Breast epithelium (tissue), 4 donors: ENCODE data around the gene KLHL22. TPM values are rescaled to one million over a fixed set of nuclear protein-coding genes. Genes with fewer than 3 reads are reported as not detected.
A peak's percentile ranks its signal among the peaks of the same experiment; 100 is the strongest.
"Not testable (repeated sequence)": the region's sequence is repeated elsewhere in the genome, so short reads cannot be mapped to it uniquely, and the experiment has no call there.

Experiments
- DNase-seq, 2 donors: peaks; one replicate each; pipeline ENCODE4 v3.0.0-alpha.2; 2019; ENCODE audit warnings: low spot score in 2 of 2
- H3K27ac ChIP-seq, 2 donors: fragments of 200-600 bp; sonication (generic) in 1 of 2; one replicate each; pipeline ENCODE4 v1.5.1; 2016 to 2019; ENCODE audit warnings: mild to moderate bottlenecking in 1 of 2
- H3K27me3 ChIP-seq, 2 donors: fragments of 200-600 bp; sonication (generic) in 1 of 2; one replicate each; pipeline versions ENCODE4 v1.5.1 to v1.6.0; 2017 to 2019; ENCODE audit warnings: control low read depth in 1 of 2, mild to moderate bottlenecking in 1 of 2
- H3K36me3 ChIP-seq: fragments of 200-600 bp; one replicate; pipeline ENCODE4 v1.5.1; 2019
- H3K4me1 ChIP-seq, 2 donors: fragments of 200-600 bp; sonication (generic); one replicate each; pipeline ENCODE4 v1.5.1; 2016 to 2019; ENCODE audit warnings: control low read depth in 1 of 2
- H3K4me3 ChIP-seq, 3 donors: fragments of 200-600 bp; sonication (generic); 1 replicate in 2 of 3; 2 replicates in 1 of 3; pipeline ENCODE4 v1.5.1; 2016 to 2019; ENCODE audit warnings: mild to moderate bottlenecking in 3 of 3, moderate library complexity in 2 of 3
- H3K9me3 ChIP-seq, 2 donors: fragments of 200-600 bp; sonication (generic) in 1 of 2; one replicate each; pipeline ENCODE4 v1.5.1; 2016 to 2019; ENCODE audit warnings: control low read depth in 1 of 2
- POLR2A ChIP-seq: fragments of 450-650 bp; IDR thresholded peaks from one replicate; pipeline ENCODE4 v1.6.1; 2016; ENCODE audit warnings: antibody characterized with exemption, mild to moderate bottlenecking, moderate library complexity
- POLR2AphosphoS5 ChIP-seq, 3 donors: sonication (generic); formaldehyde crosslinking; IDR thresholded peaks; one replicate each; pipeline ENCODE4 v1.6.1; 2017; ENCODE audit warnings: antibody characterized with exemption in 3 of 3
- intact Hi-C: fragments of 100-400 bp; cut with DNase I; formaldehyde crosslinking; loops from one replicate; pipeline ENCODE4 v1.15.1; 2023; ENCODE audit warnings: low total_unique reads
- total RNA-seq, 3 donors: library from RNA; depleted of rRNA; stranded (reverse); fragments of >200 nt; gene quantifications; one replicate each; pipeline ENCODE4 v1.1.0, GENCODE V29; 2016
- TF ChIP-seq, protein P1 (sequence below), 3 donors: fragments of 450-650 bp; IDR thresholded peaks; one replicate each; pipeline ENCODE4 v1.5.1; 2016 to 2017; ENCODE audit warnings: antibody characterized with exemption in 3 of 3, mild to moderate bottlenecking in 3 of 3, moderate library complexity in 3 of 3

The KLHL22 gene, protein sequence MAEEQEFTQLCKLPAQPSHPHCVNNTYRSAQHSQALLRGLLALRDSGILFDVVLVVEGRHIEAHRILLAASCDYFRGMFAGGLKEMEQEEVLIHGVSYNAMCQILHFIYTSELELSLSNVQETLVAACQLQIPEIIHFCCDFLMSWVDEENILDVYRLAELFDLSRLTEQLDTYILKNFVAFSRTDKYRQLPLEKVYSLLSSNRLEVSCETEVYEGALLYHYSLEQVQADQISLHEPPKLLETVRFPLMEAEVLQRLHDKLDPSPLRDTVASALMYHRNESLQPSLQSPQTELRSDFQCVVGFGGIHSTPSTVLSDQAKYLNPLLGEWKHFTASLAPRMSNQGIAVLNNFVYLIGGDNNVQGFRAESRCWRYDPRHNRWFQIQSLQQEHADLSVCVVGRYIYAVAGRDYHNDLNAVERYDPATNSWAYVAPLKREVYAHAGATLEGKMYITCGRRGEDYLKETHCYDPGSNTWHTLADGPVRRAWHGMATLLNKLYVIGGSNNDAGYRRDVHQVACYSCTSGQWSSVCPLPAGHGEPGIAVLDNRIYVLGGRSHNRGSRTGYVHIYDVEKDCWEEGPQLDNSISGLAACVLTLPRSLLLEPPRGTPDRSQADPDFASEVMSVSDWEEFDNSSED
- 10 to 100 TPM; 28.5 to 38.0 (median 35.4) TPM for total RNA-seq

DNA sequence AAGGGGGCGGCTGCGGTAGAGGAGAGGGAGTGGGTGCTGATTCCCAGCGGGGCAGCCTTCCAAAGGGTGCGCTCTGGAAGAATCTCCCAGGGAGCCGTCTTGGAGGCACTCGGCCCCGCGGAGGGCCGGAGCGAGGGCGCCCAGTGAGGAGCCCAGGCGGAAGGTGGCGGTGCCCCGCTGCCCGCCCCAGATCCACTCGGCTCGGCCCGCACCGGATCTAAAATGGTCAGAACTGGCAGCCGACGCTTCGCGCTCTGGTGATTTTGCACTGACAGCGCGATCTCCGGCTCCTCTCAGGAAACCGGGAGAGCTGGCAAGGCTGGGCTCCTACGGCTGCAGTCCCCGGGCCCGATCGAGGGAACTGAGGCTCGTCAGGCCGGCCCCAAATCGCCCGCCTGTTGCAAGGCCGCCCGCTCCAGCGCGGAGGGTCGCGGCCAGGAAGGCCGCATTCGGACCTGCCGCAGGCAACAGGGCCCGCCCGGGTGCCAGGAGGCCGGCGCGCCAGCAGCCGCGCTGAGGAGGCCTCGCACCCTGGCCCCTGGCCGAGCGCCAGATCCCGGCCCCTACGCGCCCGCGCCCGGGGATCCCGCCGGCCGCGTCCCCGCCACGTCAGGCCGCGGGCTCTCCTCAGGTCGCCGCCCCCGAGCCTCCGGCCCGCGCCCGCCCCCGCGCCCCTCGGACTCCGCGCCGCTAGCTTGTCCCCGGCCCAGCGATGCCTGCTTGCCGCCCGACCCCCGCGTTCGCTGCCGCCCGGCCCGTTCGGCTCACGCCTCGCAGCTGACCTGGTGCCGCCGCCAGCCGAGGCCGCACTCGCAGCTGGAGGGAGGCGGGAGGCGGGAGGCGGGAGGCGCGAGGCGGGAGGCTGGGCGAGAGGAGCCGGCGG lies at the start of gene KLHL22:
TSS of gene KLHL22 (minus strand) at position 818 of the 883 bp plus-strand sequence. CDS start 6,584 bp downstream, outside the sequence.
- Histone ChIP-seq H3K27ac (peak within 1 kb of the TSS; percentile 94 to 95), H3K9me3 (no peaks in the 10 kb centered on the region), H3K4me3 (peak within 1 kb of the TSS; percentile 67 to 86 (median 80)), H3K27me3 (no peaks in the 10 kb centered on the region), H3K4me1 (peaks cover 0 to 8% of the 10 kb centered on the region in 2 donors), H3K36me3 (no peaks in the 10 kb centered on the region)
- TF ChIP-seq POLR2AphosphoS5 (IDR thresholded peaks at IDR 0.05) (no peak), POLR2A (no peak)
- TF ChIP-seq, protein P1, sequence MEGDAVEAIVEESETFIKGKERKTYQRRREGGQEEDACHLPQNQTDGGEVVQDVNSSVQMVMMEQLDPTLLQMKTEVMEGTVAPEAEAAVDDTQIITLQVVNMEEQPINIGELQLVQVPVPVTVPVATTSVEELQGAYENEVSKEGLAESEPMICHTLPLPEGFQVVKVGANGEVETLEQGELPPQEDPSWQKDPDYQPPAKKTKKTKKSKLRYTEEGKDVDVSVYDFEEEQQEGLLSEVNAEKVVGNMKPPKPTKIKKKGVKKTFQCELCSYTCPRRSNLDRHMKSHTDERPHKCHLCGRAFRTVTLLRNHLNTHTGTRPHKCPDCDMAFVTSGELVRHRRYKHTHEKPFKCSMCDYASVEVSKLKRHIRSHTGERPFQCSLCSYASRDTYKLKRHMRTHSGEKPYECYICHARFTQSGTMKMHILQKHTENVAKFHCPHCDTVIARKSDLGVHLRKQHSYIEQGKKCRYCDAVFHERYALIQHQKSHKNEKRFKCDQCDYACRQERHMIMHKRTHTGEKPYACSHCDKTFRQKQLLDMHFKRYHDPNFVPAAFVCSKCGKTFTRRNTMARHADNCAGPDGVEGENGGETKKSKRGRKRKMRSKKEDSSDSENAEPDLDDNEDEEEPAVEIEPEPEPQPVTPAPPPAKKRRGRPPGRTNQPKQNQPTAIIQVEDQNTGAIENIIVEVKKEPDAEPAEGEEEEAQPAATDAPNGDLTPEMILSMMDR (IDR thresholded peaks at IDR 0.05) = no peak
- DNase-seq = no peak
- intact Hi-C loops = no loop called here

DNA sequence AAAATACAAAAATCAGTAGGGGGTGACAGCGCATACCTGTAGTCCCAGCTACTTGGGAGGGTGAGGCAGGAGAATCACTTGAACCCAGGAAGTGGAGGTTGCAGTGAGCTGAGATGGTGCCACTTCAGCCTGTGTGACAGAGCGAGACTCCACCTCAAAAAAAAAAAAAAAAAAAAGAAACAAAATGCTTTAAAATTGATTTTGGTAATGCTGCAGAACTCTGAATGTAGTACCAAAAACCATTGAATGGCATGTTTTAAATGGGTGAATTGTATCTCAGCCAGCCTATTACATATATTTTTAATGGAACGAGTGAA lies 49.7 kb upstream of the KLHL22 start:
- H3K36me3 ChIP-seq, DNase-seq, H3K4me3 ChIP-seq, H3K9me3 ChIP-seq, intact Hi-C loops, H3K27me3 ChIP-seq, H3K27ac ChIP-seq, H3K4me1 ChIP-seq: not testable (repeated sequence)

- no peak for DNase-seq
- Histone ChIP-seq H3K27ac (no peak overlapping the region), H3K4me1 (no peaks in the 10 kb centered on the region), H3K36me3 (no peaks in the 10 kb centered on the region), H3K27me3 (no peaks in the 10 kb centered on the region), H3K4me3 (no peak overlapping the region), H3K9me3 (no peaks in the 10 kb centered on the region)
- intact Hi-C loops = no loop called here
- no peak for TF ChIP-seq POLR2A
- TF ChIP-seq, protein P1 (IDR thresholded peaks at IDR 0.05) = no peak
- TF ChIP-seq POLR2AphosphoS5 (IDR thresholded peaks at IDR 0.05) = no peak
Measured at GRCh38 chr22:20542736-20543135, 47.1 kb upstream of the KLHL22 start.

DNA sequence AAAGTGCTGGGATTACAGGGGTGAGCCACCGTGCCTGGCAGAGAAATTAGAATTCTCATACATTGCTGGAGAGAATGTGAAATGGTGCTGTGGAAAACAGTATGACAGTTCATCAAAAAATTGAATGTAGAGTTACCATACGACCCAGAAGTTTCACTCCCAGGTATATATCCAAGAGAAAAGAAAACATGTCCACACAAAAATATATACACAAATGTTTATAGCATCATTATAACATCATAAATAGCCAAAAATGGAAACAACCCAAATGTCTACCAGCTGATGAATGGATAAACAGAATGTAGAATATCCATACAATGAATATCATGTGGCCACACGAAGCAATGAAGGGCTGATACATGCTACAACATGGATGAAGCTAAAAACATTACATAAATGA lies 46.5 kb upstream of the KLHL22 start:
- DNase-seq = no peak
- H3K4me3 ChIP-seq = no peak overlapping the region
- no peaks in the 10 kb centered on the region for H3K36me3 ChIP-seq
- TF ChIP-seq POLR2AphosphoS5 (IDR thresholded peaks at IDR 0.05) (no peak), POLR2A (no peak)
- TF ChIP-seq, protein P1 (IDR thresholded peaks at IDR 0.05) = no peak
- no peaks in the 10 kb centered on the region for H3K9me3 ChIP-seq
- H3K27ac ChIP-seq = no peak overlapping the region
- intact Hi-C loops = no loop called here
- H3K4me1 ChIP-seq = no peaks in the 10 kb centered on the region
- no peaks in the 10 kb centered on the region for H3K27me3 ChIP-seq

GRCh38 chr22:20538875-20539274 lies 43.3 kb upstream of the KLHL22 start:
- H3K4me3 ChIP-seq, intact Hi-C loops, H3K9me3 ChIP-seq, H3K27ac ChIP-seq, DNase-seq, H3K4me1 ChIP-seq, H3K36me3 ChIP-seq, H3K27me3 ChIP-seq: not testable (repeated sequence)
